GM12891 (cell line): Measurements from ENCODE around the gene BCL2L12.

Experiments
- DNase-seq: peaks from one replicate; pipeline ENCODE4 v3.0.0; 2011; ENCODE audit warnings: low spot score; ENCODE audit not compliant: insufficient read length
- FAIRE-seq: peaks from 2 replicates; lab custom pipeline; 2011; peaks lifted over from hg19 to GRCh38; lab: Jason Lieb, UNC
- PAX5 ChIP-seq: IDR thresholded peaks from 2 replicates; pipeline ENCODE4 v1.6.1; 2011; ENCODE audit warnings: low read length, moderate library complexity, mild to moderate bottlenecking; ENCODE audit not compliant: insufficient read depth, severe bottlenecking
- POLR2A ChIP-seq: IDR thresholded peaks from 2 replicates; pipeline ENCODE4 v1.6.1; 2011; ENCODE audit warnings: low read depth, low read length, control low read depth
- POLR2AphosphoS5 ChIP-seq: IDR thresholded peaks from 2 replicates; pipeline ENCODE4 v1.6.1; 2011; ENCODE audit warnings: low read depth, low read length, control low read depth
- POU2F2 ChIP-seq: IDR thresholded peaks from 2 replicates; pipeline ENCODE4 v1.6.1; 2011; ENCODE audit warnings: low read depth, mild to moderate bottlenecking, control low read depth, low read length, moderate library complexity
- SPI1 ChIP-seq: IDR thresholded peaks from 2 replicates; pipeline ENCODE4 v1.6.1; 2011; ENCODE audit warnings: low read depth, low read length, control low read depth
- TAF1 ChIP-seq: IDR thresholded peaks from 2 replicates; pipeline ENCODE4 v1.6.1; 2011; ENCODE audit warnings: low read depth, low read length, control low read depth

BCL2L12 gene

GRCh38 chr19:49643466-49643865 is 22.3 kb upstream of the BCL2L12 start:
- peak; percentile 58 for FAIRE-seq
- TF ChIP-seq PAX5 (no peak), POLR2AphosphoS5 (no peak), POLR2A (no peak), SPI1 (no peak), TAF1 (no peak), POU2F2 (no peak)
- DNase-seq, result peak; percentile 58

GRCh38 chr19:49645592-49645991 is 20.1 kb upstream of the BCL2L12 start:
- FAIRE-seq (no peak), DNase-seq (no peak)
- TF ChIP-seq TAF1 (no peak), POLR2AphosphoS5 (no peak)

GRCh38 chr19:49645995-49646394 is 19.7 kb upstream of the BCL2L12 start:
- no peak for DNase-seq

GRCh38 chr19:49646586-49646985 is 19.1 kb upstream of the BCL2L12 start:
- no peak for TF ChIP-seq PAX5
- no peak for TF ChIP-seq TAF1
- TF ChIP-seq POU2F2, result no peak
- no peak for TF ChIP-seq POLR2AphosphoS5
- no peak for TF ChIP-seq POLR2A
- no peak for TF ChIP-seq SPI1
- no peak for FAIRE-seq

More at GRCh38 chr19:49645995-49646394, 19.7 kb upstream of the BCL2L12 start:
- no peak for FAIRE-seq
- TF ChIP-seq POU2F2 (no peak), POLR2A (no peak), SPI1 (no peak), POLR2AphosphoS5 (no peak)

GRCh38 chr19:49651029-49651819 is 14.5 kb upstream of the BCL2L12 start:
- DNase-seq (peak; percentile 29), FAIRE-seq (no peak)
- TF ChIP-seq TAF1, result no peak
- no peak for TF ChIP-seq POLR2A
- no peak for TF ChIP-seq POLR2AphosphoS5
- TF ChIP-seq POU2F2, result no peak
- no peak for TF ChIP-seq PAX5
- TF ChIP-seq SPI1, result no peak

More at GRCh38 chr19:49646586-49646985, 19.1 kb upstream of the BCL2L12 start:
- no peak for DNase-seq

GRCh38 chr19:49651820-49652550 is 13.7 kb upstream of the BCL2L12 start:
- no peak for DNase-seq
- no peak for TF ChIP-seq TAF1
- no peak for TF ChIP-seq POLR2AphosphoS5
- TF ChIP-seq SPI1, result no peak
- TF ChIP-seq POLR2A, result no peak
- no peak for TF ChIP-seq POU2F2
- FAIRE-seq, result no peak

- FAIRE-seq, result no peak
- TF ChIP-seq SPI1 (no peak), POU2F2 (no peak), TAF1 (no peak), PAX5 (no peak), POLR2A (no peak), POLR2AphosphoS5 (no peak)
- DNase-seq, result no peak
These were observed 12.9 kb upstream of the BCL2L12 start for GRCh38 chr19:49652551-49653465.

GRCh38 chr19:49653466-49653806 is 12.3 kb upstream of the BCL2L12 start:
- TF ChIP-seq PAX5 (no peak), TAF1 (no peak), POLR2AphosphoS5 (no peak), POU2F2 (no peak), SPI1 (no peak)
- no peak for FAIRE-seq
- no peak for DNase-seq

GRCh38 chr19:49654581-49654980 is 11.2 kb upstream of the BCL2L12 start:
- FAIRE-seq (no peak), DNase-seq (no peak)
- TF ChIP-seq POU2F2 (no peak), TAF1 (no peak), POLR2AphosphoS5 (no peak), POLR2A (no peak), SPI1 (no peak), PAX5 (no peak)
